ENCODE measurements around the gene DNMT3A.

The DNMT3A gene

DNA sequence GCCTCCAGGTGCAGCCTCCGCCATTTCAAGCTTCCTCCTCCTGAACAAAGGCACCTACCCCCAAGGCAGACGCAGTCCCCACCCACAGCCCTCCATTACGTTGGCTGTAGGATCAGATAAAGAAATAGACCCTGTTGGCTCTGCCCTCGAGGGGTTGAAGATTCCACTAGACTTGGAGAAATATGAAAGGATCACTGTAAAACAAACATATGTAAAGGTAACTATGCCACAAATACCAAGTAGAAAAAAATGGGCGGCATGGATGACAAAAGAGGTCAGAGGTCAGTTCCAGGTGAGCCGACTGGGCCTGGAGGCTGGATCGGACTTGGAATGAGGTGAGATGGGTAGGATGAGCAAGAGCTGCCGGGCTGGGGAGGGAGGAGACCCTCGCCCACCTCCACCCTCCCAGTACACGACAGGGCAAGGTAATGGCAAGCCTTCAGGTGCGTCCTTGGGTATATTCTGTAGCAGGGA, 88.5 kb downstream of the DNMT3A start:
- no peak for DNase-seq

- DNase-seq = no peak
Measured at GRCh38 chr2:25252291-25253152, 89.2 kb downstream of the DNMT3A start.

GRCh38 chr2:25251422-25252273, 90.1 kb downstream of the DNMT3A start:
- DNase-seq = no peak

DNA sequence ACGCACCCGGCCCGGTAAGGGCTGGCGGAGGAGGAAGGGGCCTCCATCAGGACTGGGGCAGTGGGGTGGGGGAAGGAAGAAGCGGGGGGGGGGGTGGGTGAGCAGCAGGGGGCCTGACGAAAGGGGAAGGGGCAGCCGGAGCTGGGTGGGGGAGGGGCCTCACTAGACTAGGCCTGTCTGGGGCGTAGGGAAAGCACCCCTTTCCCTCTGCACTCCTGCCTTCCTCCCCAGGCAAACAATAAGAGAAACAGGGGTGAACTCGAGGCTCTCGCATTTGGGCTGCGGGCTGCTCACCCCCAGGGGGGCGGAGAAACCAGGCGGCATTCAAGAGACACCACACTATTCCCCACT, 90.7 kb downstream of the DNMT3A start:
- DNase-seq = no peak

- no peak for DNase-seq
Measured at GRCh38 chr2:25250331-25251070, 91.2 kb downstream of the DNMT3A start.

DNA sequence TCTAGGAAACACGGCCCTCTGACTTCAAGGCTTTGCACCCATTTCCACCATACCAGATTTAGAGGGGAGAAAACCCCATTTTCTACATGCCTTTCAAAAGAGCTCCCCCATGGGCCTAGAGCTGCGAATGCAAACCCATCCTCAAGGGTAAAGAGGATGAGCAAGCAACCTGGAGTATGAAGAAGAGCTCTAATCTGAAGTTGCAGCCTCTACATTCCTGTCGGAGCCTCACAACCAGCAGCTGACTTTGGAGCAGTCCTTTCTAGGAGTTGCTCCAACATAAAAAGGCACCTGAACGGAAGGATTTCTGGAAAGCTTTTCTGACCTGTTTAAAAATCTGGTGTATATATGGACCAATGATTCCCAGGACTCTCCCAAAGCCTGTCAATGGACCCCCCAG, 91.9 kb downstream of the DNMT3A start:
- no peak for DNase-seq

- no peak for DNase-seq
Measured at GRCh38 chr2:25247792-25248512, 93.8 kb downstream of the DNMT3A start.

- no peak for DNase-seq
Measured at GRCh38 chr2:25246558-25247290, 95.0 kb downstream of the DNMT3A start.

GRCh38 chr2:25246001-25246400, 95.7 kb downstream of the DNMT3A start:
- no peak for DNase-seq

DNA sequence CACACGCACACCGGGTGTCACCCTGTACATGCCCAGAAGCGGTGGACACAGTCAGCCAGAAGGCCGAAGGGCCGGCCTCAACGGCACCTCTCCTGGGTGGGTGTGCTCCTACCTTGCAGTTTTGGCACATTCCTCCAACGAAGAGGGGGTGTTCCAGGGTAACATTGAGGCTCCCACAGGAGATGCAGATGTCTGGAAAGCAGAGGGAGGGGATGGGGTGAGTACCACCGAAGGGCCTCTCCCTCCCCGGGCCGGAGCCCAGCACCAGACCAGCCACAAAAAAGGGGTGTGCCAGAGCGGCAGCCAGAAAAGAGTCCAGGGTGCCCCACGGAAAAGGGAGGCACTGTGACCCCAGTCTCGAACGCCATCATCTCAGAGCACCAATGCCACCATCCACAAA, 96.6 kb downstream of the DNMT3A start:
- DNase-seq = no peak

- no peak for DNase-seq
Measured at GRCh38 chr2:25243995-25244394, 97.7 kb downstream of the DNMT3A start.

DNA sequence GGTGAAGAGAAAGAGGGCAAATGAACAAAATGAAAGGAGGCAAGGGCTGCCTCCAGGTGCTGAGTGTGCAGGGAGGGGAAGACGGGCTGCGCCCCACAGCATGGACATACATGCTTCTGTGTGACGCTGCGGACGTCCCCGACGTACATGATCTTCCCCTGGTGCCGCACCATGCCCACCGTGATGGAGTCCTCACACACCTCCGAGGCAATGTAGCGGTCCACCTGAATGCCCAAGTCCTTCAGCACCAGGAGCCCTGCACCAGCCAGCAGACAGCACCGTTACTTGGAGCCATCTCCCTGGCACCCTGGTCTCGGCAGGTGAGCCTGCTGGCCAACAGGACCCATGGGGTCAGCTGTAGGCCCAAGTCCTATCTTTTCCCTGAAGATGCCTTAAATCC, 100.3 kb downstream of the DNMT3A start:
- DNase-seq = no peak

GRCh38 chr2:25240636-25241035, 101.1 kb downstream of the DNMT3A start:
- no peak for DNase-seq

DNA sequence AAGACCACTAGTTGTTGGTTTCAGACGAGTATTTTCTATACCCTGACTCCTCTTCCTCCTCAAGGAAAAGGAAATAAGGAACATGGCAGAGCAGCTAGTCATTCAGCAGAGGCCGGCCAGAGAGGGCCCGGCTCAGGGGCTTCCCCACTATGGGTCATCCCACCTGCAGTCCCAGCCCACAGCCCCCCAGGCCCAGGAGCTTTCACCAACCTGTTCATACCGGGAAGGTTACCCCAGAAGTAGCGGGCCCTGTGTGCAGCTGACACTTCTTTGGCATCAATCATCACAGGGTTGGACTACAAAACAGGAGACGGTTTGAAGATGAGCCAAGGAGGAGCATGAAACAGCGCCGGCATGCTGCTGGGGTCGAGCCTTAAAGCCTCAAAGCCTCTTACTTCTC, 102.8 kb downstream of the DNMT3A start:
- no peak for DNase-seq

DNA sequence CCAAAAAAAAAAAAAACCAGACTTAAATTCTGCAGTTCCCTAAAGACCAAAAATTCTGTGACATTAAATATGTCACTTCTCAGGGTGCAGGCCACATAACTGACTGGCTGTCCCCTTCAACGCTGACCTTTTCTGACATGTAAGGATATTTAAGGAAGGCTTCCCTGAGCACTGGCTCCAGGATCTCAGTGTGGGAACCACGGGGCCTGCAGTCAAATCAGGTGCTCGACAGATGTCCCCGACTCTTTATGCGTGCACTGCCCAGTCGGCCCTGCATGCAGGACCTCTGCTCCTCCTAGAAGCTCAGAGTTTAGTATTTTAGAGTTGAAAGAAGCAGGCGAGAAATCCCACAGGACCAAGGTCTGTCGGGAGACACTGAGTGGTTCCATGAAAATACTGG, 104.0 kb downstream of the DNMT3A start:
- no peak for DNase-seq

DNA sequence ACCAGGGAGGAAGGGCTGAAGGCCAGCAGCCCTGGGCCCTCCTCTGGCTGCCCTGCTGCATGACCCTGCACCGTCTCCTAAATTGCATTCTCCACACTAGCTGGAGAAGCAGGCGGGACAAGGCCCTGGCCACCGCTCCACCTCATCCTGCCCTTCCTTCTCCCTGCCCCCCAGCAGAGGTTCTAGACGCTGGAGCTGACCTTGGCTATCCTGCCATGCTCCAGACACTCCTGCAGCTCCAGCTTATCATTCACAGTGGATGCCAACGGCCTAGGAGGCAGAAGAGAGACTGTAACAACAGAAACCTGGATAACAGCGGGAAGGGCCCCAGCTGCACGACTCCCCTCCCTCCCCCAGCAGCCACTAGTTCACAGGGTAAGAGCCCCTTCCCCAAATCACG, 105.0 kb downstream of the DNMT3A start:
- DNase-seq = no peak

DNA sequence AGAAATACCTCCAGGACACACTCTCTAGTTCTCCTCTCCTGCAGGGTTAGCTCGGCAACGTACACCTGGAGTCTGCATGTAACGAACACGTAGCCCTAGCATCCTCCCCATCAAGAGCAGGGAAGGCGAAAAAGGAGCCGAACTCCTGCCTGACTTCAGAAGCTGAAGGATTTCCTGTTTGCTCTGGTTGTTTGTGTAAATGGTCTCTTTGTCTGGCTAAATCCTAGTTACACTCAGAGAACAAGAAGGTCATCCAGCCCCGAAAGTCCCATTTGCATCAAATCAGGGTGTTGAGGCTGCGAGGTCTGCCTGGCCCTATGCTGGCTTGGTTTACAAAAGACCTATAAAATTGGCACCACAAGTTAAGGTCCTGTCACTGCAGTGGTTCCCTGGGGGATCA, 107.0 kb downstream of the DNMT3A start:
- DNase-seq = no peak

- no peak for DNase-seq
Measured at GRCh38 chr2:25233916-25234605, 107.7 kb downstream of the DNMT3A start.

DNA sequence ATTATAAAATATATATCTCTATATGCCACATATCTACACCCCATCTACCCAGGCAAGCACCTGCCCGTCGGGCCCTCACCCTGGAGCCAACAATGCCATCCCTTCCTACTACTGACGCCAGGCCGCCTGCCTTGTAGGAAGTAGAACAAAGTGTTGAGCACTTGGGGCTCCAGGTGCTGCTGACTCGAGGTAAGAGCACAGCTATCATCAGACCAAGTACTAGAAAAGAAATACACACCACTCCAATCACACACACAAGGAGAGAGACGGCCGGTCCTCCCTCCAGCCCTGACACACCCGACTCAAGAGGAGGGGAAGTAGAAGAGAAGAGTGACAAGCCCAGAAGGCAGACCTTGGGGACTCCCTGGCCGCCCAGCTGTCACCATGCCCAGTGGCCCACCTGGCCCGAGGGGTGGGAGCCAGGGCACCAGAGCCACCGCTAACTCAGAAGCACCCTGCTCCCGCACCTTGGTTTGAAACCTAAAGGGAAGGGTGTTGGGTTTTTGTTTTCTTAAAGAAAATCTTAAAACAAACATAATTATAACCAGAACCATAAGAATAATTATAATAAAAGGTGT, 109.4 kb downstream of the DNMT3A start:
- DNase-seq = no peak

DNA sequence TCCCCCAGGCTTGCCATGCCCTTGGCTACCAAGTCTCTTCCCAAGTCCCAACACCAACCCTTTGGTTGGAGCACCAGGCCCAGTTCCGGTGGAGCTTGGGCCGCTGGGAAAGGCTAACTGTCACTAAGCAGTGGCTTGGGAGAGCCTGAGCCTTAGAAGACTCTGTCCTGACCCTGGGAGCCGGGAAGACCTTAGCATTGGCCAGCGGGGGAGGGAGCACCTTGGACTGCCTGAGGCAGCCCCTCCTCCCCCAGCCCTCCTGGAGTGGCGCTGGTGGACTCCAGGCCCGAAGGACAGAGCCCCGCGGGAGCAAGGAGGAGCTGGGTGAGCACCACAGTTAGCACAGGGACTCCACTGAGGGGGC, 110.8 kb downstream of the DNMT3A start:
- no peak for DNase-seq

Measured in NCI-H446 treated with DMSO at 0.1 percent for 48 hours (cell line).